Measurements from ENCODE around the gene SLC35B1. TPM values are rescaled to one million over a fixed set of nuclear protein-coding genes. Genes with fewer than 3 reads are reported as not detected.

SLC35B1 gene
- polyA plus RNA-seq, 1 of the 3 experiments (the other 2 are of a cell fraction), result 89.8 TPM

DNA sequence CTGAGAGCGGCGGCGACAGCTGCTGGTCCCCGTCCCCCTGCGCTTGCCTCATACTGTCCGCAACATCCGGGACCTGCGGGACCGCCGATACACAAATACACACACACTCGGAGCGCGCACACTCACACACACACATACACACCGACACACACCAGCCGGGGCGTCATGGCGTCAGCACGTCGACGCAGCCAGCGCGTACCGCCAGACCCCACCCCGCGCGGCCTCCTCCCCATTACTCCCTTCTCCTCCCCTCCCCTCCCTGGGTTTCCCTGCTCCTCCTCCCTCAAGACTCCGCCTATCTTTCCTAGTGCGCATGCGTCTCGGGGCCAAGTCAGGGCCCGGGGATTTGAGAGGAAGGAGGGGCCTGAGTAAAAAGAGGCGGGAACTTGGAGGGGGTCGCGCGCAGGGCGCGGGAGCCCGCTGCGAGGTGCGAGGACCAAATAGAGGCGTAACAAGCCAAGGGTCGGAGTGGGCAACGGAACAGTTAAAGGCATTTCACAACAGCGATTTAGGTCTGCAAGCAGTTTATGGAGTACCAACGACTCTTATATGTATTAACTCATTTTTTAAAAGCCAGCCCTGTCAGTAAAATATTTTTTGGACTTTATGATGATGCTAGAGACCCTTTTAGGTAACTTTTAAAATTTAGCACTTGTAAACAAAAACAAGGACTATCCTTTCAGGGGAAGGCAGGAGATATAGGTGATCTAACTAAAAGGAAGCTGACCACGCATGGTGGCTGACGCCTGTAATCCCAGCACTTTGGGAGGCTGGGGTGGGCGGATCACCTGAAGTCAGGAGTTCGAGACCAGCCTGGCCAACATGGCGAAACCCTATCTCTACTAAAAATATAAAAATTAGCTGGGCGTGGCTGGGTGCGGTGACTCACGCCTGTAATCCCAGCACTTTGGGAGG, 29.6 kb downstream of the SLC35B1 start, which contains the start of gene SPOP:
Gene SPOP (minus strand): TSS at position 165 of the 915 bp plus-strand sequence. CDS start 55,287 bp downstream, outside the sequence.
- DNase-seq, result peak; percentile 100
- H4K20me1 ChIP-seq (ENCODE audit: insufficient read depth), result peaks cover 24% of the 10 kb centered on the region; the same call in 1 of the 2 replicates
- no peaks in the 10 kb centered on the region for H3K9me2 ChIP-seq
- no peaks in the 10 kb centered on the region for H3F3A ChIP-seq (replicated peaks; ENCODE audit: insufficient read depth)
- H3K9me3 ChIP-seq, result no peaks in the 10 kb centered on the region
- peak within 1 kb of the TSS; percentile 84 to 91 for H3K27ac ChIP-seq (ENCODE audit: low read depth in 2 of 2, low read length in 1 of 2)
- peaks cover 11 to 13% of the 10 kb centered on the region in 2 experiments; a peak in 3 of 4 replicates for H3K4me1 ChIP-seq (ENCODE audit: control insufficient read depth in 1 of 2, insufficient read depth in 2 of 2, low read depth in 1 of 2, low read length in 1 of 2)
- no peaks in the 10 kb centered on the region for H3K27me3 ChIP-seq (ENCODE audit: insufficient read depth)
- H3K9ac ChIP-seq, result peak within 1 kb of the TSS; percentile 76
- CTCF ChIA-PET, result interaction anchor here (0.7 to 50.8 kb wide), 6 partner anchors 18 to 271 kb away, joined by 3 to 2107 read pairs (median 4); partner anchors contain the start of genes NXPH3 and SLC35B1
- H3K36me3 ChIP-seq (replicated peaks in 1 of 2; ENCODE audit: control insufficient read depth in 1 of 2, insufficient read depth in 2 of 2, low read length in 1 of 2), result peaks cover 12 to 20% of the 10 kb centered on the region in 2 experiments
- peaks cover 42% of the 10 kb centered on the region for H3K79me2 ChIP-seq (ENCODE audit: insufficient read depth)
- H2AFZ ChIP-seq (ENCODE audit: low read depth), result peak within 1 kb of the TSS; percentile 80
- 18% methylated on average over 47 of the region's 53 CpGs for WGBS (ENCODE audit: low lambda C conversion rate)
- POLR2A ChIA-PET, result no interaction called here
- TF ChIP-seq MAX (IDR thresholded peaks at IDR 0.05; ENCODE audit: low read depth), result peak; percentile 100
- TF ChIP-seq SIN3A (IDR thresholded peaks at IDR 0.05; ENCODE audit: borderline replicate concordance, low read depth, low read length), result peak; percentile 69
- TF ChIP-seq NRF1 (IDR thresholded peaks at IDR 0.05; ENCODE audit: low read depth, low read length), result peak; percentile 79
- peak; percentile 74; the same call in 1 of the 2 replicates for TF ChIP-seq MXI1 (IDR thresholded peaks at IDR 0.05; ENCODE audit: low read depth, low read length)
- TF ChIP-seq, protein P1, sequence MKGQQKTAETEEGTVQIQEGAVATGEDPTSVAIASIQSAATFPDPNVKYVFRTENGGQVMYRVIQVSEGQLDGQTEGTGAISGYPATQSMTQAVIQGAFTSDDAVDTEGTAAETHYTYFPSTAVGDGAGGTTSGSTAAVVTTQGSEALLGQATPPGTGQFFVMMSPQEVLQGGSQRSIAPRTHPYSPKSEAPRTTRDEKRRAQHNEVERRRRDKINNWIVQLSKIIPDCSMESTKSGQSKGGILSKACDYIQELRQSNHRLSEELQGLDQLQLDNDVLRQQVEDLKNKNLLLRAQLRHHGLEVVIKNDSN (IDR thresholded peaks at IDR 0.05; ENCODE audit: borderline replicate concordance, low read depth), result no peak
- TF ChIP-seq REST (IDR thresholded peaks at IDR 0.05; ENCODE audit: low read depth, low read length), result 0 out of 2 replicates have a peak, but pooled peaks have one; percentile 29
- TF ChIP-seq, protein P2, sequence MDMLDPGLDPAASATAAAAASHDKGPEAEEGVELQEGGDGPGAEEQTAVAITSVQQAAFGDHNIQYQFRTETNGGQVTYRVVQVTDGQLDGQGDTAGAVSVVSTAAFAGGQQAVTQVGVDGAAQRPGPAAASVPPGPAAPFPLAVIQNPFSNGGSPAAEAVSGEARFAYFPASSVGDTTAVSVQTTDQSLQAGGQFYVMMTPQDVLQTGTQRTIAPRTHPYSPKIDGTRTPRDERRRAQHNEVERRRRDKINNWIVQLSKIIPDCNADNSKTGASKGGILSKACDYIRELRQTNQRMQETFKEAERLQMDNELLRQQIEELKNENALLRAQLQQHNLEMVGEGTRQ (IDR thresholded peaks at IDR 0.05; ENCODE audit: borderline replicate concordance, low read depth, low read length), result no peak
- peak; percentile 95 for TF ChIP-seq FOXJ3 (CRISPR knock-in tag; IDR thresholded peaks at IDR 0.05)
- peak; percentile 14 for TF ChIP-seq RFX5 (IDR thresholded peaks at IDR 0.05; ENCODE audit: low read length)
- TF ChIP-seq TAF1 (IDR thresholded peaks at IDR 0.05; ENCODE audit: borderline replicate concordance, low read depth, low read length), result peak; percentile 79
- TF ChIP-seq RCOR1 (IDR thresholded peaks at IDR 0.05; ENCODE audit: low read length), result peak; percentile 73; the same call in 1 of the 2 replicates
- no peak for TF ChIP-seq FOXM1 (IDR thresholded peaks at IDR 0.05; ENCODE audit: low read depth)
- TF ChIP-seq GABPA (IDR thresholded peaks at IDR 0.05; ENCODE audit: low read depth), result peak; percentile 40; the same call in 1 of the 2 replicates
- peak; percentile 61 for TF ChIP-seq CHD2 (IDR thresholded peaks at IDR 0.05; ENCODE audit: low read length, partially characterized antibody)
- TF ChIP-seq EP300 (IDR thresholded peaks at IDR 0.05; ENCODE audit: borderline replicate concordance in 1 of 2, low read depth in 1 of 2, low read length in 1 of 2), result peak in 1 of 2 experiments; percentile 60; a peak in 1 of 4 replicates
- TF ChIP-seq RXRA (IDR thresholded peaks at IDR 0.05; ENCODE audit: borderline replicate concordance, low read depth), result no peak
- 0 out of 2 replicates have a peak, but pooled peaks have one; percentile 24 for TF ChIP-seq GATA2 (CRISPR knock-in tag; IDR thresholded peaks at IDR 0.05)
- H3K4me2 ChIP-seq, result peak within 1 kb of the TSS; percentile 89
- H3K4me3 ChIP-seq (ENCODE audit: low read depth in 2 of 2, low read length in 1 of 2), result peak within 1 kb of the TSS; percentile 55 to 68
